ENCODE measurements around the gene PIR.

GRCh38 chrX:15343075-15343476 lies 150.1 kb downstream of the PIR start:
- TF ChIP-seq CTCF (IDR thresholded peaks at IDR 0.05; ENCODE audit: poor library complexity, severe bottlenecking) (no peak), TAF1 (IDR thresholded peaks at IDR 0.05; ENCODE audit: low read depth) (no peak), SMC3 (conservative IDR thresholded peaks at IDR 0.05; ENCODE audit: poor library complexity) (no peak), POLR2AphosphoS5 (IDR thresholded peaks at IDR 0.05) (no peak), RAD21 (conservative IDR thresholded peaks at IDR 0.05) (no peak), EZH2 (IDR thresholded peaks at IDR 0.05; ENCODE audit: borderline replicate concordance, insufficient read depth, low read length, poor library complexity, severe bottlenecking) (no peak), REST (IDR thresholded peaks at IDR 0.05; ENCODE audit: borderline replicate concordance) (no peak)

All from neural cell (in vitro differentiated cells).